HG02852 (cell line): ENCODE data around the gene CENATAC.
"Not testable (repeated sequence)": the region's sequence is repeated elsewhere in the genome, so short reads cannot be mapped to it uniquely, and the experiment has no call there.

Experiments used
- ATAC-seq: cut with Tn5 transposase; IDR thresholded peaks from one replicate; pipeline ENCODE4 v1.9.1; 2021; ENCODE audit warnings: mild to moderate bottlenecking, moderate library complexity; ENCODE audit not compliant: unreplicated experiment

The CENATAC gene, protein sequence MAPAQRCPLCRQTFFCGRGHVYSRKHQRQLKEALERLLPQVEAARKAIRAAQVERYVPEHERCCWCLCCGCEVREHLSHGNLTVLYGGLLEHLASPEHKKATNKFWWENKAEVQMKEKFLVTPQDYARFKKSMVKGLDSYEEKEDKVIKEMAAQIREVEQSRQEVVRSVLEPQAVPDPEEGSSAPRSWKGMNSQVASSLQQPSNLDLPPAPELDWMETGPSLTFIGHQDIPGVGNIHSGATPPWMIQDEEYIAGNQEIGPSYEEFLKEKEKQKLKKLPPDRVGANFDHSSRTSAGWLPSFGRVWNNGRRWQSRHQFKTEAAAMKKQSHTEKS

DNA sequence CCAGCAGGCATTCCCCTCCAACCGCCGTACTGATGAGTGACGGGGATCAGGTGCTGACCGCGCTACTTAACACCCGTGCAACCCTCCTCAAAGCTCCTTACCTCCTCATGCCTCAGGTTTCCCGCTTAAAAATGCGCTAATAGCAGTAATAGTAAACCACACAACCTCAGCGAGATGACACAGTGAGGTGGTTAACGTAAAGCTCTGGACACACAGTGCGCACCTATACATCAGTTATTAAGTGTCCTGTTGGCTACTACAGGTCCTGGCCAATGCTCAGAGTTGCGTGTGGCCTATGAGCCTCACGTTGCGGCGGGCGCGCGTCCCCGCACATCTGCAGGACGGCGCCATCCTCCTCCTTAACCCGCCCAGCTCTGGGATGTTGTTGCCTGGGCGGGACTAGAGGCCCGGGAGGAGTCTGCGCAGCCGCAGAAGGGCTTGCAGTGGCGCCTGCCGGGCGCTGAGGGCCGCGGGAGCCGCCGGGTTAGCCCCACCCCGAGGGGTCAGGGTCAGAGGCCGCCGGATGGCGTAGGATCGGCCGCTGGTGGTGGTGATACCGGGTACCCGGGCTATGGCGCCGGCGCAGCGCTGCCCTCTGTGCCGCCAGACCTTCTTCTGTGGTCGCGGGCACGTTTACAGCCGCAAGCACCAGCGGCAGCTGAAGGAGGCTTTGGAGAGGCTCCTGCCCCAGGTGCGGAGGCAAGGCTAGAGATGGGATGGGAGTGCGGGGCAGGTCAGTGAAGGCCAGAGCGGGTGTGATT, at the start of gene CENATAC:
TSS of gene CENATAC (plus strand) at position 512 of the 761 bp plus-strand sequence. CDS start at position 572, 60 bp downstream.
- ATAC-seq = peak; percentile 80

DNA sequence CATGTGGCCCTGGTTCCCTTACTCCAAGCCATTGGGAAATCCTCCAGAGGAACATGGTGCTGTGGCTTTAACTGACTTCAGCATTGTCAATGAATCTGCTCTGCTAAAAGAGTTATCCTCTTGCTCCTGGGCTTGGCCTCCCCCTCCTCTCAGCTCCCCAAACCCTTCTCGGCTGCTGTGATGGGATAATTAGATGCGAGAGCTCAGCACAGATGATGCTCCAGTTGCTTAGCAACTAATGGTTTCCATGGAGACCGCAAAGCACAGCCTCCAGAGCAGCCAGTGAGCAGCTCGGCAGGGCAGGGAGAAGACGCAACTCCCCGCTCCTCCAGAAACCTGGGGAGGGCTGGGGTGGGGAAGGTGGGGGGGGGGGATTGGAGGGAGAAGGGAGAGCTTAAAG, 44.7 kb upstream of the CENATAC start:
- ATAC-seq = no peak

GRCh38 chr11:118953976-118954375, 44.0 kb upstream of the CENATAC start:
- ATAC-seq = not testable (repeated sequence)

GRCh38 chr11:118956094-118956846, 41.7 kb upstream of the CENATAC start, which contains the start of gene UPK2:
Gene UPK2, plus strand, starts transcription at chr11:118956298. Its CDS starts 53 bp downstream, at chr11:118956351.
- ATAC-seq = no peak

GRCh38 chr11:118956847-118957469, 41.0 kb upstream of the CENATAC start:
- ATAC-seq = no peak

- no peak for ATAC-seq
Measured at GRCh38 chr11:118957549-118957948, 40.4 kb upstream of the CENATAC start.

DNA sequence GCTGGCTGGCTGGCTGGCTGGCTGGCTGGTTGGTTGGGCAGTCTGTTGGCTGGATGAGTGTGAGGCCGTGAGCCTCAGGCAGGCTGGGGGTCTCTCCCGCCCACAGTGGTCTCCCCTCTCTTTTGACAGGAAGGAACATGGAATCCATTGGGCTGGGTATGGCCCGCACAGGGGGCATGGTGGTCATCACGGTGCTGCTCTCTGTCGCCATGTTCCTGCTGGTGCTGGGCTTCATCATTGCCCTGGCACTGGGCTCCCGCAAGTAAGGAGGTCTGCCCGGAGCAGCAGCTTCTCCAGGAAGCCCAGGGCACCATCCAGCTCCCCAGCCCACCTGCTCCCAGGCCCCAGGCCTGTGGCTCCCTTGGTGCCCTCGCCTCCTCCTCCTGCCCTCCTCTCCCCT, 40.0 kb upstream of the CENATAC start:
- ATAC-seq = no peak

GRCh38 chr11:118958577-118958976, 39.4 kb upstream of the CENATAC start:
- no peak for ATAC-seq

DNA sequence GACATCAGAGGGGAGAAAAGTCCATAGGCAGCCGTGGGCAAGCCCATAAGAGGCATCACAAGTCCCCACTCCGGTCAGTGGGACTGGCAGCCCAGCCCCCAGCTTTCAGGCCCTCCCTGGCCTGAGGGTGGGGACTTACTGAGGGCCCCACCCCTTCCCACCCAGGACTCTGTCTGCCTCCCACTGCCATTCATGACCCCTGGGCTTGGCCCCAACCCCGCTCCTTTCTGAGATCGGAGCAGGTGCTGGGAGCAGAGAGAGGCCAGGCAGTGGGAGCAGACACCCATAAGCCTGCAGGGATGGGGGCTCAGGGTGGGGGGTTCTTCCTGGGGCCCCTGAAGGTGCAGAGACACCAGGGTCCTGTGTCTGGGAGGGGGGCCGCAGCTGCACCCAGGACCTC, 36.7 kb upstream of the CENATAC start:
- ATAC-seq = no peak

DNA sequence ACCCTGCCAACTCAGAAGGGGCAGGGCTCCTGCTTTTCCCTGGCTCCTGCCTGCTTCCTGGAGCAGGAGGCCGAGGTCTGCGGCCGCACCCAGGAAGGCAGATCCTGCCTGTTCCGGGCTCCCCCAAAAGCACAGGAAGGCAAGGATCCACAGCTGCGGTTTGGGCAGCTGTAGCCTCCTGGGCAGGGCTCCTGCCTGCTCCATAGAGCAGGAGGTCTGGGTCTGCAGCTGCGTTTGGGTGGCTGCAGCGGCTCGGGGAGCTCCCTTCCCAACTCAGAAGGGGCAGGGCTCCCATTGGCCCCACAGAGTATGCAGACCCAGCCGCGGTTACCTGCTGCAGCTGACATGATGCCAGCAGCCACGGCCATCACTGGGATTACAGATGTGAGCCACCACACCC, 36.3 kb upstream of the CENATAC start:
- ATAC-seq = no peak

DNA sequence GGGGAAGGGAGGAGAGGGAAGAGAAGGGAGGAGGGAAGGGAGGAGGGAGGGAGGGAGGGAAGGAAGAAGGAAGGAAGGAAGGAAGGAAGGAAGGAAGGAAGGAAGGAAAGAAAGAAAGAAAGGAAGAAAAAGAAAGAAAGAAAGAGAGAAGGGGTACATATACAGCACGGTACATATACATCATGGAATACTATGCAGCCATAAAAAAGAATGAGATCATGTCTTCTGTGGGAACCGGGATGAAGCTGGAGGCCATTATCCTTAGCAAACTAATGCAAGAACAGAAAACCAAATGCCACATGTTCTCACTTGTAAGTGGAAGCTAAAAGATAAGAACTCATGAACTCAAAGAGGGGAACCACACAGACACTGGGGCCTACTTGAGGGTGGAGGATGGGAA, 28.4 kb upstream of the CENATAC start:
- not testable (repeated sequence) for ATAC-seq

DNA sequence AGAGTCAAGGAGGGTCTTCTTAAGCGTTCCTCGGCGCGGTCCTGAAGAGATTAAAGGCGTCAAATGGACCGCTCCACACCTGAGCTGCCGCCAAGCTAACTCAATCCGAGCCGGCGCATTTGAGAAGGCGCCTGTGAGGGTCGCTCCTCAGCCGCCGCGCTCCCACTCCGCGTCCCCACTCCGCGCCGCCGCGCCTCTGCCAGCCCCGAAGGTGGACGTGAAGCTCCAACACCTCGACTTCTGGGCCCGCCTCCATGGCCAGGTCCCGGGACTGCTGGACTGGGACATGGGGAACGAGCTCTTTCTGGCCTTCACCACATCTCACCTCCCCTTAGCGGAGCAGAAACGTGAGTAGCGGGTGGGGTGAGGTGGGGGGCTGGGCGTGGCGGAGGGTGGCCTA, 26.3 kb upstream of the CENATAC start, which contains the start of gene FOXR1:
TSS of gene FOXR1 (plus strand) at position 116 of the 400 bp plus-strand sequence. CDS start at position 287, 171 bp downstream.
- ATAC-seq = no peak

GRCh38 chr11:118973985-118974384, 24.0 kb upstream of the CENATAC start:
- no peak for ATAC-seq

DNA sequence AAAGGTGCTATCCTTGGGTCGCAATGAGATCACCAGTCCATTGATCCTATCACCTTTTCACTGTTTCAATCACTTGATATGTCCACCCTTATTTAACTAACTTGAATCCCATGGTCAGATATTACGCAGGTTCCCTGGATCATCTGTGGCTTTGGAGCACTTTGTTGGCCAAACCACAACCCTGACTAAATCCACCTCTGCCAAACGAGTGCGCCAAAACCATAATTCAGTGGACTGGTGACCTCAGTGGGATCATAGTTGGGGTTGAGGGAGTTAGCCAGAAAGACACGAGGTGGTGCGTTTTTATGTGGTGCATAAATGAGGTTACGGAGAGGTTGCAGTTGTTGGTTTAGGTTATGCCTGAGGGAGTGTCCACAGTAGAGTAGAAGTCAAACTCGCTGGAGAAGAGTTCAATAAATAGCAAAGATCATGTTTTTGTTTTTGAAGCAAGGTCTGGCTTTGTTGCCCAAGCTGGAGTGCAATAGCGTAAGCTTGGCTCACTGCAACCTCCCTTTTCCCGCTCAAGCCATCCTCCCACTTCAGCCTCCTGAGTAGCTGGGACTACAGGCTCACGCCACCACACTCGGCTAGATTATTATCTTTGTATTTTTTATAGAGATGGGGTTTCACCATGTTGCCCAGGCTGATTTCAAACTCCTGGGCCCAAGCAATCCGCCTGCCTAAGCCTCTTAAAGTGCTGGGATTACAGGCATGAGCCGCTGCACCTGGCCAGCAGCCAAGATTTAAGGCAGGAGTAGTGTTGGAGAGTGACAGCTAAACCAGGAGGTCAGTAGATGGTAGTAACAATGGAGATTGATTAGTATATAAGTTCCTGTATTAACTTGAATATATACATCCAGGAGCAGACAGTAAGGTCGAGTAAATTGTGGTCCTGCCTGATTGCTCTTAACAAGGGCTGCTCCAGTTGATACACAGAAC, 21.9 kb upstream of the CENATAC start:
- no peak for ATAC-seq

DNA sequence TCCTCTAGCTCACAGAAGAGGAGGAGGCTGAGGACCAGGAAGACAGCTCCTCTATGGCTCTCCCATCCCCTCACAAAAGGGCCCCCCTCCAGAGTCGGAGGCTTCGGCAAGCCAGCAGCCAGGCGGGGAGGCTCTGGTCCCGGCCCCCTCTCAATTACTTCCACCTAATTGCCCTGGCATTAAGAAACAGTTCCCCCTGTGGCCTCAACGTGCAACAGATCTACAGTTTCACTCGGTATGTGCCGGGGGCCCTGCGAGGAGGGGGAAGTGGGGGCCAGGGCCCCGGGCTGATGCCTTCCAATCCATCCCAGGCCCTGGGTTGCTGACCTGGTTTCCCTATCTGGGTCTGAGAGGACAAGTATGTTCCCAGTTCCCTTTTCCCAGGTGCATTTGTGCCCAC, 18.5 kb upstream of the CENATAC start:
- ATAC-seq = no peak

DNA sequence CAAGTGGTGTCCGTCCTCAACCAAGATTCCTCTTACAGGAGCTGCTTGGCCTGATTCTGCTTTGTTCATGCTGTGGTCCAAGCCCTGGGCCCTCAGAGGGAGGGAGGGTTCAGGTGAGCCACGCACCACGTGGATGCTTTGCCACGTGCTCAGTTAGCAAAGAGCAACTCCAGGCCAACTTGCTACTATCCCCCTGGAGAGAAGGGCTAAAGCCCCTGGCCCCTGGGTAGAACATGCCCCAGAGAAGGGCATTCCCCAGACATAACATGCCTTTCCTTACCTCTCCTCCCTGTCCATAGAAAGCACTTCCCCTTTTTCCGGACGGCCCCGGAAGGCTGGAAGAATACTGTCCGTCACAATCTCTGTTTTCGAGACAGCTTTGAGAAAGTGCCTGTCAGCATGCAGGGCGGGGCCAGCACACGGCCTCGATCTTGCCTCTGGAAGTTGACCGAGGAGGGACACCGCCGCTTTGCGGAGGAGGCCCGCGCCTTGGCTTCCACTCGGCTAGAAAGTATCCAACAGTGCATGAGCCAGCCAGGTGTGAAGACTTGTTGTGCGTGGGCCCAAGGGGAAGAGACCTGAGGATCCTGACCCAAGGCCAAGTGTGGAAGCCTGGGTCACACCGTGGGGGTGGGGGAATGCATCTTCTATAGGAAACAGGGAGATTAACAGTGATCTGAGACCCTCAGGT, 17.6 kb upstream of the CENATAC start:
- no peak for ATAC-seq

GRCh38 chr11:118984337-118984736, 13.6 kb upstream of the CENATAC start:
- ATAC-seq = not testable (repeated sequence)

- no peak for ATAC-seq
Measured at GRCh38 chr11:118984825-118985224, 13.1 kb upstream of the CENATAC start.

DNA sequence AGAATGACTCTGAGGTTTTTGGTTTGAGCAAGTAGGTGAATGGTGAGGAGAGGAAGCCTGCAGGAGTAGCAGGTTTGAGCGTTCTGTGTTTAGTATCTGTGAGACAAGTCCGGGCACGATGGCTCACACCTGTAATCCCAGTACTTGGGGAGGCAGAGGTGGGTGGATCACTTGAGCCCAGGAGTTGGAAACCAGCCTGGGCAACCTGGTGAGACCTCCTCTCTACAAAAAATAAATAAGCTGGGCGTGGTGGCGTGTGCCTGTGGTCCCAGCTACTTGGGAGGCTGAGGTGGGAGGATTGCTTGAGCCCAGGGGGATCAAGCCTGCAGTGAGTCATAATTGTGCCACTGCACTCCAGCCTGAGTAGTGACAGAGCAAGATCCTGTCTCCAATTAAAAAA, 9.7 kb upstream of the CENATAC start:
- ATAC-seq = no peak
